Inflammatory macrophage treated with lipopolysaccharide for 4 hours (primary cell): ENCODE results near the gene SLC25A45.

Experiments used
- DNase-seq: peaks from one replicate; pipeline ENCODE4 v3.0.0-alpha.2; 2020

The SLC25A45 gene

GRCh38 chr11:65404210-65404609 is 21.8 kb upstream of the SLC25A45 start:
- no peak for DNase-seq

GRCh38 chr11:65403607-65404121 is 21.2 kb upstream of the SLC25A45 start:
- peak; percentile 72 for DNase-seq

- no peak for DNase-seq
Observed at GRCh38 chr11:65402790-65403189, 20.3 kb upstream of the SLC25A45 start.

- DNase-seq: no peak
Observed at GRCh38 chr11:65401803-65402248, 19.4 kb upstream of the SLC25A45 start.

- no peak for DNase-seq
Observed at GRCh38 chr11:65401073-65401802, 18.8 kb upstream of the SLC25A45 start.

- no peak for DNase-seq
Observed at GRCh38 chr11:65400307-65401072, 18.0 kb upstream of the SLC25A45 start.

- no peak for DNase-seq
Observed at GRCh38 chr11:65399845-65400244, 17.4 kb upstream of the SLC25A45 start.

GRCh38 chr11:65399249-65399648 is 16.8 kb upstream of the SLC25A45 start:
- DNase-seq: no peak

- DNase-seq: no peak
Observed at GRCh38 chr11:65398362-65398910, 16.0 kb upstream of the SLC25A45 start.

GRCh38 chr11:65396769-65397745 is 14.6 kb upstream of the SLC25A45 start:
- no peak for DNase-seq

GRCh38 chr11:65395961-65396530 is 13.6 kb upstream of the SLC25A45 start:
- DNase-seq: no peak

GRCh38 chr11:65394125-65394536 is 11.7 kb upstream of the SLC25A45 start:
- no peak for DNase-seq

- DNase-seq: no peak
Observed at GRCh38 chr11:65393513-65394079, 11.2 kb upstream of the SLC25A45 start.

GRCh38 chr11:65392899-65393298 is 10.5 kb upstream of the SLC25A45 start:
- no peak for DNase-seq

- DNase-seq: no peak
Observed at GRCh38 chr11:65392186-65392829, 9.9 kb upstream of the SLC25A45 start.

- DNase-seq: no peak
Observed at GRCh38 chr11:65390996-65391395, 8.6 kb upstream of the SLC25A45 start.

- DNase-seq: no peak
Observed at GRCh38 chr11:65390099-65390941, 7.9 kb upstream of the SLC25A45 start.

- no peak for DNase-seq
Observed at GRCh38 chr11:65389294-65389980, 7.0 kb upstream of the SLC25A45 start.

GRCh38 chr11:65388731-65389130 is 6.3 kb upstream of the SLC25A45 start:
- DNase-seq: no peak
